Measurements from ENCODE around the gene RPL41.
"Not testable (repeated sequence)": the region's sequence is repeated elsewhere in the genome, so short reads cannot be mapped to it uniquely, and the experiment has no call there.

The RPL41 gene

GRCh38 chr12:56116267-56117081 lies at the start of gene RPL41:
Gene RPL41, plus strand, starts transcription at chr12:56116633.
- DNase-seq, result peak; percentile 88

- DNase-seq, result no peak
Observed at GRCh38 chr12:56071648-56072047, 44.8 kb upstream of the RPL41 start.

- DNase-seq, result no peak
Observed at GRCh38 chr12:56074396-56074795, 42.0 kb upstream of the RPL41 start.

- not testable (repeated sequence) for DNase-seq
Observed at GRCh38 chr12:56077966-56078365, 38.5 kb upstream of the RPL41 start.

- no peak for DNase-seq
Observed at GRCh38 chr12:56078427-56078826, 38.0 kb upstream of the RPL41 start.

- DNase-seq, result peak; percentile 51
Observed at GRCh38 chr12:56078931-56079722, 37.3 kb upstream of the RPL41 start.

GRCh38 chr12:56079723-56080555 lies 36.5 kb upstream of the RPL41 start, which contains the start of gene ERBB3:
Gene ERBB3, plus strand, starts transcription at chr12:56080165. Its CDS starts 136 bp downstream, at chr12:56080301.
- peak; percentile 66 for DNase-seq

GRCh38 chr12:56080556-56081138 lies 35.8 kb upstream of the RPL41 start:
- no peak for DNase-seq

- DNase-seq, result no peak
Observed at GRCh38 chr12:56081393-56082347, 34.8 kb upstream of the RPL41 start.

GRCh38 chr12:56082382-56082781 lies 34.1 kb upstream of the RPL41 start:
- DNase-seq, result no peak

GRCh38 chr12:56082967-56083366 lies 33.5 kb upstream of the RPL41 start:
- no peak for DNase-seq

GRCh38 chr12:56084958-56085543 lies 31.4 kb upstream of the RPL41 start:
- no peak for DNase-seq

GRCh38 chr12:56086096-56086495 lies 30.3 kb upstream of the RPL41 start:
- no peak for DNase-seq

- no peak for DNase-seq
Observed at GRCh38 chr12:56086608-56087007, 29.8 kb upstream of the RPL41 start.

GRCh38 chr12:56087220-56087619 lies 29.2 kb upstream of the RPL41 start:
- DNase-seq, result no peak

GRCh38 chr12:56097738-56098137 lies 18.7 kb upstream of the RPL41 start:
- DNase-seq, result no peak

GRCh38 chr12:56098592-56098991 lies 17.8 kb upstream of the RPL41 start:
- DNase-seq, result no peak

GRCh38 chr12:56099787-56100186 lies 16.6 kb upstream of the RPL41 start:
- no peak for DNase-seq

- DNase-seq, result no peak
Observed at GRCh38 chr12:56101045-56101444, 15.4 kb upstream of the RPL41 start.

- DNase-seq, result no peak
Observed at GRCh38 chr12:56102683-56103065, 13.8 kb upstream of the RPL41 start.

- DNase-seq, result peak; percentile 8
Observed at GRCh38 chr12:56103066-56103711, 13.2 kb upstream of the RPL41 start.

All from DMS79 treated with DMSO at 0.1 percent for 48 hours (cell line).